Heart left ventricle (tissue), 13 donors: ENCODE measurements around the gene RFX6.

Experiments
- CTCF ChIP-seq, 12 donors: fragments of 200-600 bp; sonication (generic) in 4 of 12; IDR thresholded peaks; one replicate each; pipeline versions ENCODE4 v1.5.0 to v1.8.0; 2018 to 2022; ENCODE audit warnings: antibody characterized with exemption in 12 of 12, mild to moderate bottlenecking in 5 of 12
- POLR2A ChIP-seq, 2 donors: fragments of 450-650 bp; IDR thresholded peaks; one replicate each; pipeline ENCODE4 v1.6.1; 2017; ENCODE audit warnings: antibody characterized with exemption in 2 of 2, mild to moderate bottlenecking in 2 of 2, moderate library complexity in 2 of 2
- donor health status: ischemic (EF 13 %, LVEDD 7.1; RV severe dilation, severe dysfunction).
- donor health status: DM: no; HTN: yes; CAD: no.
- donor health status: DM: no; HTN: no; CAD: no.
- donor health status: ischemic (EF 25% LVEDD 6.9; RV normal size, moderate dysfunction).
- donor health status: ischemic (EF 25% LVEDD 5.7; RV mildly dilated, moderate dysfunction).
- donor health status: ischemic (EF 35%, LVEDD 5.7; RV mildly dilated, moderate dysfunction).
- donor health status: nonischemic (EF 11% LVEDD 7.7; RV severe dilation, severe dysfunction).
- donor health status: DM: yes; HTN: yes; CAD: no.
- donor health status: PGD.
- donor health status: ischemic (EF 29% LVEDD 5.4; RV normal size, mild dysfunction).
- donor health status: nonischemic (EF 23%, LVEDD 6.1; RV moderate dilation, normal function).

GRCh38 chr6:116979560-116979959, 102.5 kb downstream of the RFX6 start:
- TF ChIP-seq CTCF (IDR thresholded peaks at IDR 0.05) (no peak), POLR2A (IDR thresholded peaks at IDR 0.05) (no peak)
